NCI-H2107 treated with DMSO at 0.1 percent for 48 hours (cell line): Measurements from ENCODE around the gene PLPPR1.

Source experiments
- DNase-seq: peaks from one replicate; lab custom pipeline; 2025; ENCODE audit not compliant: unreplicated experiment; lab: John Stamatoyannopoulos, UW

PLPPR1 gene

DNA sequence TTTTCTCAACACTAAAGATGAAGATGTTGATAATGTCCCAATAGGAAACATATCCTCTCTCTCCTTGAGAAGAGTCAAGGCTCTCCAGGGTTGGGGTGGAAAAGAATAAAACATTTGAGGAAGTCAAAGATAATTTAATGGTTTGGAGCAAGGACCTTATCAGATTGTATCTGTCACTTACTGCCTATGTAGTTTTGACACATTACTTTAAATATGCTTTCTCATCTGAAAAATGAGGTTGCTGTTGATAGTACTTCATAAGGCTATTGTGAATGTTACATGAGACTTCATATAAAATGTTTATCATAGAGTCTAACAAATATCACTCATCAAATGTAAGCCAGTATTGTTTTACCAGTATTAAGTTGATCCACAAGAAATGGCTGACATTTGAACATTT is 307.6 kb downstream of the PLPPR1 start:
- no peak for DNase-seq

DNA sequence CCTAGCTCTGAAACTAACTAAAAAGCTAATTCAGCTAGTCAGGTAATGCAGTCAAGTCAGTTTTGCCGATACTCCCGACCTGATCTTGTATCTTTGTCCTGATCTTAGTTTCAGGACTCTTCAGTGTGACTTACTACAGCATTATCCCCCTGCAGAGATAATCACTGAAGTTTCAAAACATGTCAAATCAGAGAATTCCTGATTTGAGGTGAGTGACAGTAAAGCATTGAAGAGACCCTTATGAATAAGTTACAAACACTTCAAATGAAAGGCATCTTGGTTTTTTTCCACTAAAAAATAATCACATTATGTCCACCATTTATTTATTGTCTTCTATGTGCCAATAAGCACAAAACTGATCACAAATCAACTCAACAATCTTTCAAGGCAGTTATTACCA is 308.7 kb downstream of the PLPPR1 start:
- DNase-seq = no peak

DNA sequence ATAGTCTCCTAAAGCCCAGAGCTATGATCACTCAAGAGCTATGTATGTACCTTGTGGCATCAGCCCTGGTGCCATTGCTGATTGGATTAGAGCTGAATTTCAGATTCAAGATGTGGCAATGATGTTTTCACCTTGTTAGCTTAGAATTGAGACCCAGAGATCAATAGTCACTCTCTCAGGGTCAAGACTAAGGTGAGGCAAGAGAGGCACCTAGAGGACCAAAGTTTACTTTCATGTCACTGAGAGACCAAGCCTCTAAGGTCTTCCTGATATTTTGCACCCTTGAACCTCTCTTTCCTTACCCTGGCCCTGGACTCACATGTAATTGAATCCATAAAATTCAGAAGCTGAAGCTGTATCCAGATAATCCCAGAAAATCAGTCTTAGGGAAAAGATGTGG is 313.4 kb downstream of the PLPPR1 start:
- no peak for DNase-seq

DNA sequence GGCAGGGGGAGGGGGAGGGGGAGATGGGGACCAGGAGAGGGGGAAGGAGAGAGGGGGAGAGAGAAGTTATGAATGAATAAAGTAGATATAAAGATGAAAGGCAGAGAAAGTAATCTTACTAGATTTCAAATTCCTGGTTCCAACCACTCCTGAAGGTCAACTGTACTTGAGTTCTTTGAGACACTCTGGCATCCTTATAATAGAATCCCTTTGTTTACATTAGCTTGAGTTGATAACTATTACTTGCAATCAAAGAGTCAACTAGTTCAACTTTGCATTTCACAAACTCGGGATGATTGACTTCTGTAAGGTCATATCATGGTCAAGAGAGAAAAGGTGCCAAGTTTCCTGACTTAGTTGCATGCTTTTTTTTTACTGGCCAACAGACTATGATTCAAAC is 314.1 kb downstream of the PLPPR1 start:
- DNase-seq = no peak

DNA sequence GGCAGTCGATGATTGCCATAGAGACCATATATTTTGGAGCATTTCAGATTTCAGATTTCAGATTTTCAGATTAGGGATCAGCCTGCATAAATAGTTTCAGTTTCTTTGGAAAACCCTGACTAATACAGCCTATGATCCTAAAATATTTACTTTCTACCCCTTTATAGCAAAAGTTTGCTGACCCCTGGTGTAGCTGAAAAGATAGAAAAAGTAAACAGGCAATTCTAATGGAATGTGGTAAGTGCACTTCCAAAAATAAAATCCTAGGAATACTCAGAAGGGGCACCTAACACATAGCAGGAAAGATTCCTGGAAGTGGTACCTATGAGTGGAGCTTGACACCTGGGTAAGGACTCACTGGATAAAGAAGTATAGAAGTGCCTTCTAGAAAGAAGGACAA is 321.8 kb downstream of the PLPPR1 start:
- DNase-seq = no peak

DNA sequence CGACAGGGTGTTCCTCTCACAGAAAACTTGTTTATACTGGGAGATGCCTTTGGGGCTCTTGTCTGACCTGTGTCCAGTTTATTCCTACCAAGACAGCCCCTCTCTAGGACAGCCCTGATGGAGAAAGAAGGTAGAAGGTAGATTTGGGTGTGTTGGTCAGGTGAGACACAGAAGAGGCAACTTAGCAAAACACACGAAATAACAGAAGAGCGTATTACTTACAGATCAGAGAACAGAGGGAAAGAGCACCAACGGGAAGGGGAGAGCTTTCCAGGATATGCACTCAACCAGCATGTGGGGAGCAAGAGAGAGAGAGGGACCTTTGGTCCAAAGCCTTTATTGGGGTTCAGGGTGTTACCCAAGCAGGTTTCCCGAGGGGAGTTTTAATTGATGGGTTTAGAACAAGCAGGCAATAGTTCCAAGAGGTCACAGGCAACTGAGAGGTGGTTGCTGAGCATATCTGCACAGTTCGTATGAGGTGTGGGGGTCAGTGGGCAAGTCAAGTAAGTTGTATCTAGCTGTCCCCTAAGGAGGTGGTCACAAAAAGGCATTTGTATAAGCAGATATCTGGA is 324.5 kb downstream of the PLPPR1 start:
- DNase-seq = no peak

DNA sequence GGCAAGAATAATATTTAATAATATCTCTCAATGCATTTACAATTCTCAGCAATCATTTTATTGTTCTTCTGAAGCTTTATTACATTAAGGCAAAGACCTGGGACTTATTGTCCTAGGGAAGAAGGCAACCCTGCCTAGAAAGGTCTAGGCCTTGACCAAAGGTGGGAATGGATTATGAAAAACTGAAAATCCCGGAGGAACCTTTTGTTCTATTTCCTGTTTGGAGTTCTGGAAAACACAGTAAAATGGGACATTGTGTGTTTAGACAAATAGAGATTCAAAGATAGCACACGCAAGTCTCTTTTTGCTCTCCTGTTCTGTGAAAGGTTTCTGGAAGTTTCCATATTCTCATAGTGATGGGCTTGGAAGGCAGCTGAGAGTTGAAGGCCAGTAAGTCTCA is 325.2 kb downstream of the PLPPR1 start:
- no peak for DNase-seq

DNA sequence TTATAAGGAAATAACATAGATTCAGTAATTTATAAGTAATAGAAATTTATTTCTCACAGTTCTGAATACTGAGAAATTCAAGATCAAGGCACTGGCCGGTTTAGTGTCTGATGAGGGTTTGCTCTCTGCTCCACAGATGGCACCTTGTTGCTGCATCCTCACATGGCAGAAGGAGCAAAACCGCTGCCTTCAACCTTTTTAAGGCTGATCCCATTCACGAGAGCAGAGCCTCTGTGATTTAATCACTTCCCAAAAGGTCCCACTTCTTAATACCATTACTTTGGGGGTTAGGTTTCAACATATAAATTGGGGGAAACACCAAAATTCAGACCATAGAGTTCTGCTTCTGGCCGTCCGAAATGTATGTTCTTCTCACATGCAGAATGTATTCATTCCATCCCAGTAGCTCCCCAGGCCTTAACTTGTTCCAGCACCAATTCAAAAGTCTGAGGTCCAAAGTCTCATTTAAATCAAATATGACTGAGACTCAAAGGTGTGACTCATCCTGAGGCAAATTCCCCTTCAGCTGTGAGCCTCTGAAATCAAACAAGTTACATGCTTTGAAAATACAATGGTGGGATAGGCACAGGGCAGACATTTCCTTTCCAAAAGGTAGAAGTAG is 325.7 kb downstream of the PLPPR1 start:
- DNase-seq = no peak

DNA sequence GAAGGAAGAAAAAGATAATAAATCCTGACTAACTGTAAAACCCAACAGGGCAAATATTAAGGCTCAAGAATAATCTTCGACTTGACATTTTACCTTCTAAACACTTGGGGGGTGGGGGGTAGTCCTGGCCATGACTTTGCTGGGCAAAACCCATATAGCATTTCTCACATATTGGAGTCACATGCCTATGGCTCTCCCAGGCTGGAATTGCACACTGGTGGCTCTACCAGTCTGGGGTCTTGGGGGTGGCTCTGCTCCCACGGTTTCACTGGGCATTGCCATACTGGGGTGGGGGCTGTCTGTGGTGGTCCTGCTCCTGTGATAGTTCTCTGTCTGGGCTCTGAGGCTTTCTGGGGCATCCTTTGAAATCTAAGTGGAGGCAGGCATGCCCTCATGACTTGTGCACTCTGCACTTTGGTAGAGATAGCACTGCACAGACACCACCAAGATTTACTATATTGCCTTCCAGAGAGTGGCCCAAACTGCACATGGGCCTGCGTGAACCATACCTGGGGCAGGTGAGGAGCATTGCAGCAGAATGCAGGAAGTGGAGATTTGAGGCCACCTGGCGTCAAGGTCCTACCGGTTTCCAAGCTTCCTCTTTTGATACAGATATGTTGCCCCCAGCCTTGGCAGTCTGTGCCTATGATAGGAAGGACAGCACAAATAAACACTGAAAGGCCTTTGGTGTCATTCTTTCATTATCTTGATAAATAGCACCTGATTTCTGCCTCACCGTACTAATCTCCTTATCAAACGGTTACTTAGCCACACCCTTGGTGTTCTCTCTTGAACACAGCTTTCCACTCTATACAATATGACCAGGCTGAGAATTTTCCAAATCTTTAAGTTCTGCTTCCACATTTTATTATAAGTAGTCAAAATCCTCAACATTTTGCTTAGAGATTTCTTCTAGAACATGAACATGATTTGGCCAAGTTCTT is 326.5 kb downstream of the PLPPR1 start:
- no peak for DNase-seq

DNA sequence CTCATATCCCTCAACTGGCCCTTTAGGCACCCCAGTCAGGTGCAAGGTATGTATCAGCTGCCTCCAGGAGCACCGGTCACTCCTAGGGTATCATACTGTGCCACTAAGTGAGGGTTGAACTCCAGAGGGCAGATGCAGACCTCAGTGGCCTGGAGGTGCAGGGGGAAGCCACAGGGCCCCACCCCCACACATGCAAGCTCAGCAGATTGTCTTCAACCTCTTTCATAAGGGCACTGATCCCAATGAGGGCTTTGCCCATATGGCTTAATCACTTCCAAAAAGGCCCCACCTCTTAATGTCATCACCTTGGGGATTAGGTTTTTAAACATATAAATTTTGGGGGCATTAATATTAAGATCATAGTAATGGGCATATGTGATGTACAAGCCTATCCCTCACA is 328.1 kb downstream of the PLPPR1 start:
- DNase-seq = no peak

DNA sequence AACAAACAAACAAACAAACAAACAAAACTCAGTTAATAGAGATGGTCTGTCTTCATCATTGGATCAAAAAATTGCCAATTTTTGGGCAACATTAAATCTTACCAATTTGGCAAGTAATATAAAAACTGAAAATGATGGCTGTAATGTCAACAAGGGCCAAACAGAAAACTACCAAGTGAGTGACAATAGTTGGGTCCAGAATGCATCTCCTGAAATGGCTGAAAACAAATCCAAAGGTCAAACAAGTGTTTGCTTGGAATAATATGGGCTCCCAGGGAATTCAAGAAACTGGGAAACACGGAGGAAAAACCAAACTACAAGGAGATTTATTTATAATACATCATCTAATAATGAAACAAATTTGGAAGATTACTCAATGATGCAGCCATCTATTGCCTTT is 331.2 kb downstream of the PLPPR1 start:
- DNase-seq = no peak

DNA sequence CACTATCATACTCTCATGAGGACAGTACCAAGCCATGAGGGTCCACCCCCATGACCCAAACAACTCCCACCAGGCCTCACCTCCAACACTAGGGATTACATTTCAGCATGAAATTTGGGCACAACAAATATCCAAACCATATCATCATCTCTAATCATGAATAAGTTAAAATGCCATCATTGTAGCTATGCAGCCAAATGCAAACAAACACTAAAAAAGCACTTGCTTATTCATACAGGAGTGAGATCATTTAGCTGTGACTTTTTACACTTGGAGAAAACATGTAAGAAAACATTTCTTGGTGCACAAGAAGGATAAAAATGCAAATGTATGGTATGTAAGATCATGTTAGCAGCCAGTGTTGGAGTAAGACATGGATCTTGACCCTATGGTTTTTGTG is 332.1 kb downstream of the PLPPR1 start:
- DNase-seq = no peak

DNA sequence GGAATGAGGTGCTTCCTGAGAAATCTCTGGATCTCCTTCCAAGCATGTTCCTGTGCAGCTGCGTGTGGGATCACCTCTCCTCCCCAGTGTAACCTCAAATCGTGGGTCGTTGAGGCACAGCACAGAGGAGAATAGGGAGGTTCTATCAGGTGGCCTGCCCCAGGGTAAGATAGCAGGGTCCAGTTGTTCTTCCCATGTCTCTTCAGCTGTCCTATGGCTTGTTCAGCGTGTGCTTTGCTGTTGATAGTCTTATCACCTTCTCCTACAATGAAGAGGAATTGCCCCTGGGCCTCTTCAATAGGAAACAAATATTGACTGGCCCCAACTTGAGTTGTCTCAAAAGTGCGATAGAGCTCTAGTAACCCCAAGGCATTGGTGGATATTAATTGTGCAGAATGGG is 333.9 kb downstream of the PLPPR1 start:
- DNase-seq = no peak

DNA sequence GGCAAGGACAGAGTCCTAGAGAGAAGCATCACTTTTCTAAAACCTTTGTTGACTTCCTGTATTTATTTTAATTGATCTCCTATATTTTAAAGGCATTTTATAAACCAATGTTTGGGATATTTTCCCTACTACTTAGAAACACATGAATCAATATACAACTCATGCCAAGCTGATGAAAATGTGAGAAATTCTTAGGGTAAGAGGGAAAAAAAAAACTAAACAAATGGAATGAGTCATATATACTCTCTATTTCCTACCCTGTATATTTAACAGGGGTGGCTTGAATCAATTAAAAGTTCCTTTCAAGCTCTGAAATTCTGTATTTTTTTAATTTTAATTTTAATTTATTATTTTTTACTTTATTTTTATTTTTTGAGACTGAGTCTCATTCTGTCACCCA is 336.7 kb downstream of the PLPPR1 start:
- DNase-seq = no peak

DNA sequence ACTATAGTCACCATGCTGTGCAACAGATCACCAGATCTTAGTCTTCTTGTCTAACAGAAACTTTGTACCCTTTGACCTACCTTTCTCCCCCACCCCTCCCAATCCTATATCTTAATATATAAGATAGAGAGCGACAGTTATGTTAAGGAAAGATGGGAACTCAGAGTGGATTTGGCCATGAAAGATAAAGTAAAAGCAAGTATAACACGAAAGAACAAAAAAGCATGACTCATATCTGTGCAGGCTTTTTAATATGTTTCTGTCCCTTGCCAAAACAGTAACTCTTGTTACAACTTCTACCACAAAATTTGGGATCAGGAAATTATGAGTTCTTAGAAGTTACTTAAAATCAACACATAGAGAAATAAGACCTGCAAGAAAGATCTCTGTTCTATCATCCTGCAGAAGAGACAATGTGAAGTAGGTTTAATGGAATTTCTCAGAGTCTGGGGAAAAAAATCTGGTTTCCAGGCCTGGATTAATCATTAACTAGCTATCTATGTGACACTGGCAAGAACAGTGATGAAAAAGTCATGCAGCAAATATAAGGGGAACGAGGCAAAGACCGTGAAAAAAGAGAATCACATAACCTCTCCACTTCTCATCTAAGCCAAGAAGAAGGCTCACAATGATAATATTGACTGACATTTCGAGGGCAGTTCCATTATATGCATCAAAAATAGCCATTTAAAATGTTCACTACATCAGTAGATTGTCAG is 337.7 kb downstream of the PLPPR1 start:
- DNase-seq = no peak

DNA sequence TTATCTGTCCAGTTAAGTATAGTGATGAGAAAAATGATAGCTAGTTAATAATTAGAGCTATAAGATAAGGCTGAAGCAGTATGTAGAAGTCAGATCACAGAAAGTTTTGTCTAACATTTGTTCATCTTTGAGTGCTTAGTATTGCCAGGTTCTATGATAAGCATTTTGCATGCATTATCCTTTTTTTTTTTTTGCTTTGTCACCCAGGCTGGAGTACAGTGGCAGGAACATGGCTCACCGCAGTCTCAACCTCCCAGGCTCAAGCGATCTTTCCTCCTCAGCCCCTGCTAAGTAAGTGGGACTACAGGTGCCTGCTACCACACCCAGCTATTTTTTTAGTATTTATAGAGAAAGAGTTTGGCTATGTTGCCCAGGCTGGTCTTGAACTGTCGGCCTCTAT is 338.8 kb downstream of the PLPPR1 start:
- DNase-seq = no peak

DNA sequence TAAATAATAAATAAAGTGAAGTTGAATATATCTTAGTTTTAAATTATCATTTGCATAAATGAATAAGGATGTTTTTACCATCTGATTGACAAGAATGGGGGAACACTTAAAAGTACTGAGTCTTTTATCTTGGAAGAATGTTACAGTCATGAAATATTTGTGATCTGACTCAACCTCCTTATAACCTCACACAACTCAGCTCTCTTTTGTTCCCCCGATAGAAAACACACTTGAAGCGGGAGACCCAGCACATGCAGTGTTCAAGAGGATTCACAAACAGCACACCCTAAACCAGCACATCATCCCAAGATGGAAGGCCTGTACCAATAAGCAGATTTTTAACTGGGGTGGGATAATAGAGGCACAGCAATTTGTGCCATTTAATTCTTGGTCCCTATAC is 340.8 kb downstream of the PLPPR1 start:
- DNase-seq = no peak

DNA sequence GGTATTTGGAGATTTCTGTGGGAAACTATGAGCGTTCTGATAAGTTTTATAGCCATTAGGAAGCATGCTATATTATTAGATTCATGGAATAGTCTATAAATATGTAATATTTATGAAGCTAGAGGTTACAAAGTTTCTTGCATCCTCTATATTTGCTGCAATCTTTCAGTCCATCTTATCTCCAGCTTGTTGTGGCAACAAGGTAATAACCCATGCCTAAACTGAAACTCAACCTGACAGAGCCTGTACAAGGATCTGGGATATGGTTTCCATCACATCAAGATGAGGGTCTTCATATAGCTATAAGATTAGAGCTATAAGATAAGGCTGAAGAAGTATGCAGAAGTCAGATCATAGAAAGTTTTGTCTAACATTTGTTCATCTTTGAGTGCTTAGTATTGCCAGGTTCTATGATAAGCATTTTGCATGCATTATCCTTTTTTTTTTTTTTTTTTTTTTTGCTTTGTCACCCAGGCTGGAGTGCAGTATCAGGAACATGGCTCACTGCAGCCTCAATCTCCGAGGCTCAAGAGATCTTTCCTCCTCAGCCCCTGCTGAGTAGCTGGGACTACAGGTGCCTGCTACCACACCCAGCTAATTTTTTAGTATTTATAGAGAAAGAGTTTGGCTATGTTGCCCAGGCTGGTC is 341.5 kb downstream of the PLPPR1 start:
- DNase-seq = no peak

DNA sequence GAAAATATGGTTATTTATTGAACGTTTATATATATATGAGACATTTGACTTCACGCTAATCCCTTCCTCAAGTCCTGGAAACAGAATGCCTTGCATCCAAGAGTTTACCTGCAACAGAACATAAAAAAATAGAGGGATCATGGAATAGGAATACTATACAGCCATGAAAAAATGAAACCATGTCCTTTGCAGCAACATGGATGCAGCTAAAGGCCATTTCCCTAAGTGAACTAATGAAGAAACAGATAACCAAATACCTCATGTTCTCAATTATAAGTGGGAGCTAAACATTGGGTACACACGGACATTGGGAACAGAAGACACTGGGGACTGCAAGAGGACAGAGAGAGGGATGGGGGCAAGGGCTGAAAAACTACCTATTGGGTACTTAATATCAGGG is 343.3 kb downstream of the PLPPR1 start:
- no peak for DNase-seq

DNA sequence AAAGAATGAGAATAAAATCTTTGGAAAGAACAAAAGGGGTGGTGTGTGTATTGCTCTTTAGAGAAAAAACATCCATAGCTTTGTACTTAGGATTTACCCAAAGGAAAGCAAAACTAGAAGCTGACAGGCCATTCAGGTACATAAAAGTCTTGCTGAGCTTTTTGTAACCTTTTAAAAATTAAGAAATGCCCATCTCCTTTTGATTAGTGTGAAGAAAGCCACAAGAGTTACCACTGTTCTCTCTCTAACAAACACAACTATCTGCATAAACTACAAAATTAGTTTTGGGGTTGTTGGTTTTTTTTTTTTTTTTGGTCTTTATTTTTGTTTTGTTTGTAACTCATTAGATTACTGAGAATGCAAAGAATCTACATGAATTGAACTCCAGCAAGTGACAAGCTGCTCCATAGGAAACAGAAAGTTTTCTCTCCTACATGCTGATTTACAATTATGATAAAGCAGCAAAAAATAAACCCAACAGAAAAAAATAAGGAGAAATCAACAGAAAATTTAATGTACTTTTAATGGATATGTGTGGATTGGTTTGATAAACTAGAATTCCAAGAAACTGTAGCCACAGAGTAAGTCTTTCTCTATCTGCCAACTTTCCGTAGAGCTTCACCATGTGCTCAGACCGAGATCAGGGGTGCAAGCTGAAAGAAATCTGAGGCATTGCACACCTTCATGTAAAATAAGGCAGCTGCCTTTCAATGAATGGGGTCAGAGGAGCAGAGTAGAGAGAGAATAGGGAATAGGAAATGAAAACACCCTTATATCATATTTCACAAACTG is 344.0 kb downstream of the PLPPR1 start:
- DNase-seq = peak; percentile 61
